Muscle of leg (tissue), 16 donors: ENCODE measurements around the gene LRRTM4. TPM values are rescaled to one million over a fixed set of nuclear protein-coding genes. Genes with fewer than 3 reads are reported as not detected.

ENCODE experiments used
- DNase-seq: peaks from one replicate; pipeline ENCODE4 v3.0.0; 2013
- H3K27ac ChIP-seq: one replicate; pipeline ENCODE4 v1.5.1; 2013; ENCODE audit warnings: mild to moderate bottlenecking, low read length, control low read depth
- H3K27me3 ChIP-seq: one replicate; pipeline ENCODE4 v1.6.1; 2013; ENCODE audit warnings: low read length; ENCODE audit not compliant: control insufficient read depth, insufficient read depth
- H3K36me3 ChIP-seq: one replicate; pipeline ENCODE4 v1.6.1; 2013; ENCODE audit warnings: low read length; ENCODE audit not compliant: control insufficient read depth, insufficient read depth
- H3K4me1 ChIP-seq: one replicate; pipeline ENCODE4 v1.6.1; 2013; ENCODE audit warnings: low read length; ENCODE audit not compliant: control insufficient read depth, insufficient read depth
- H3K4me3 ChIP-seq: one replicate; pipeline ENCODE4 v1.5.1; 2013; ENCODE audit warnings: low read length, control low read depth
- H3K9me3 ChIP-seq: replicated peaks from 2 replicates; pipeline ENCODE4 v1.6.1; 2013; ENCODE audit warnings: low read depth, low read length; ENCODE audit not compliant: control insufficient read depth
- WGBS: methylation state at CpG from one replicate; pipeline ENCODE4 v1.1.5; 2013; ENCODE audit warnings: missing lambda C conversion rate; ENCODE audit not compliant: insufficient coverage; 5-methylcytosine and 5-hydroxymethylcytosine counted together
- long read RNA-seq, 11 donors: transcript quantifications; one replicate each; lab custom pipeline, GENCODE V29; 2026
- polyA plus RNA-seq, 8 donors: library from polyadenylated mRNA; unstranded; fragments of 120-200 nt; gene quantifications; one replicate each; pipeline versions ENCODE4 v1.2.1 to v1.2.3, GENCODE V29; 2013; ENCODE audit warnings: inconsistent platforms in 1 of 8, low replicate concordance in 1 of 8; ENCODE audit not compliant: insufficient read length in 8 of 8, insufficient read depth in 1 of 8
- total RNA-seq: library from RNA; stranded (reverse); fragments of 120-200 nt; gene quantifications from one replicate; pipeline ENCODE4 v1.2.4, GENCODE V29; 2013

LRRTM4 gene
- total RNA-seq = 2.3 TPM
- polyA plus RNA-seq = 1 to 10 TPM in 2 of 8 donors, under 1 TPM in 6; 0.24 to 2.5 (median 0.70) TPM
- long read RNA-seq, donor 1 = 0 reads
- long read RNA-seq, donor 2 = 0 reads
- long read RNA-seq, donor 3 = 0 reads
- long read RNA-seq, donor 4 = 0 reads
- long read RNA-seq, donor 5 = 0 reads
- long read RNA-seq, donor 6 = 0 reads
- long read RNA-seq, donor 7 = 0 reads
- long read RNA-seq, donor 8 = 0 reads
- long read RNA-seq, donor 9 = 0 reads
- long read RNA-seq, donor 10 = 0 reads
- long read RNA-seq, donor 11 = 0 reads

- no peaks in the 10 kb centered on the region for H3K36me3 ChIP-seq
- H3K27ac ChIP-seq = no peak within 1 kb of the TSS
- WGBS = no CpG with 5 or more reads among the region's 4 CpGs
- no peaks in the 10 kb centered on the region for H3K9me3 ChIP-seq
- H3K27me3 ChIP-seq = no peaks in the 10 kb centered on the region
- H3K4me1 ChIP-seq = peaks cover 2% of the 10 kb centered on the region
- H3K4me3 ChIP-seq = peak within 1 kb of the TSS; percentile 24
- peak; percentile 81 for DNase-seq
Observed at GRCh38 chr2:77521931-77522470, at the start of gene LRRTM4. TSS of gene LRRTM4 (minus strand) at chr2:77522376.

GRCh38 chr2:77571545-77571944 lies 49.4 kb upstream of the LRRTM4 start:
- Histone ChIP-seq H3K27ac (no peak overlapping the region), H3K4me1 (no peaks in the 10 kb centered on the region), H3K36me3 (no peaks in the 10 kb centered on the region), H3K27me3 (no peaks in the 10 kb centered on the region), H3K4me3 (no peak overlapping the region), H3K9me3 (no peaks in the 10 kb centered on the region)
- DNase-seq = no peak
- WGBS = no CpG with 5 or more reads among the region's 2 CpGs

- H3K27me3 ChIP-seq = no peaks in the 10 kb centered on the region
- H3K4me1 ChIP-seq = no peaks in the 10 kb centered on the region
- no peak overlapping the region for H3K27ac ChIP-seq
- no peak for DNase-seq
- no peaks in the 10 kb centered on the region for H3K9me3 ChIP-seq
- 17% methylated on average over 1 of the region's 2 CpGs for WGBS
- H3K36me3 ChIP-seq = no peaks in the 10 kb centered on the region
- no peak overlapping the region for H3K4me3 ChIP-seq
Observed at GRCh38 chr2:77567723-77568122, 45.5 kb upstream of the LRRTM4 start.

GRCh38 chr2:77566582-77566981 lies 44.4 kb upstream of the LRRTM4 start:
- H3K4me3 ChIP-seq = no peak overlapping the region
- H3K9me3 ChIP-seq = no peaks in the 10 kb centered on the region
- no peaks in the 10 kb centered on the region for H3K4me1 ChIP-seq
- DNase-seq = no peak
- no peak overlapping the region for H3K27ac ChIP-seq
- WGBS = no CpG with 5 or more reads among the region's 3 CpGs
- H3K36me3 ChIP-seq = no peaks in the 10 kb centered on the region
- no peaks in the 10 kb centered on the region for H3K27me3 ChIP-seq

GRCh38 chr2:77566131-77566530 lies 44.0 kb upstream of the LRRTM4 start:
- WGBS = no CpG with 5 or more reads among the region's 1 CpG
- H3K4me1 ChIP-seq = no peaks in the 10 kb centered on the region
- H3K4me3 ChIP-seq = no peak overlapping the region
- H3K27me3 ChIP-seq = no peaks in the 10 kb centered on the region
- no peak overlapping the region for H3K27ac ChIP-seq
- no peak for DNase-seq
- H3K36me3 ChIP-seq = no peaks in the 10 kb centered on the region
- no peaks in the 10 kb centered on the region for H3K9me3 ChIP-seq

GRCh38 chr2:77552956-77553355 lies 30.8 kb upstream of the LRRTM4 start:
- no peaks in the 10 kb centered on the region for H3K4me1 ChIP-seq
- no CpG with 5 or more reads among the region's 2 CpGs for WGBS
- no peak overlapping the region for H3K4me3 ChIP-seq
- H3K27ac ChIP-seq = no peak overlapping the region
- no peaks in the 10 kb centered on the region for H3K36me3 ChIP-seq
- no peaks in the 10 kb centered on the region for H3K27me3 ChIP-seq
- DNase-seq = peak; percentile 10
- H3K9me3 ChIP-seq = no peaks in the 10 kb centered on the region

GRCh38 chr2:77538031-77538430 lies 15.9 kb upstream of the LRRTM4 start:
- Histone ChIP-seq H3K27ac (no peak overlapping the region), H3K4me3 (no peak overlapping the region), H3K36me3 (no peaks in the 10 kb centered on the region), H3K9me3 (no peaks in the 10 kb centered on the region), H3K27me3 (no peaks in the 10 kb centered on the region), H3K4me1 (no peaks in the 10 kb centered on the region)
- WGBS = no CpG with 5 or more reads among the region's 3 CpGs
- no peak for DNase-seq

- no peak for DNase-seq
- Histone ChIP-seq H3K27ac (no peak overlapping the region), H3K27me3 (no peaks in the 10 kb centered on the region), H3K4me1 (peaks cover 2% of the 10 kb centered on the region), H3K4me3 (no peak overlapping the region), H3K9me3 (no peaks in the 10 kb centered on the region), H3K36me3 (no peaks in the 10 kb centered on the region)
- WGBS = no CpG with 5 or more reads among the region's 1 CpG
Observed at GRCh38 chr2:77522888-77523287, 712 bp upstream of the LRRTM4 start.

GRCh38 chr2:77521548-77521891 lies 656 bp downstream of the LRRTM4 start:
- Histone ChIP-seq H3K27ac (no peak overlapping the region), H3K4me1 (peaks cover 2% of the 10 kb centered on the region), H3K4me3 (peak overlapping the region; percentile 24), H3K27me3 (no peaks in the 10 kb centered on the region), H3K36me3 (no peaks in the 10 kb centered on the region), H3K9me3 (no peaks in the 10 kb centered on the region)
- 7% methylated on average over 3 of the region's 7 CpGs for WGBS
- DNase-seq = peak; percentile 20

GRCh38 chr2:77520641-77521547 lies 1.3 kb downstream of the LRRTM4 start:
- Histone ChIP-seq H3K9me3 (no peaks in the 10 kb centered on the region), H3K4me3 (peak overlapping the region; percentile 9), H3K27ac (no peak overlapping the region), H3K27me3 (no peaks in the 10 kb centered on the region), H3K4me1 (peaks cover 2% of the 10 kb centered on the region), H3K36me3 (no peaks in the 10 kb centered on the region)
- peak; percentile 54 for DNase-seq
- WGBS = no CpG with 5 or more reads among the region's 9 CpGs
